Measurements from ENCODE around the gene SAMD4B. TPM values are rescaled to one million over a fixed set of nuclear protein-coding genes. Genes with fewer than 3 reads are reported as not detected.

The SAMD4B gene
- total and polyA plus RNA-seq, 10 of the 15 experiments (the other 5 are each of a cell fraction or from before 2014, with no cell fraction given): 2.4 to 43.3 (median 23.9) TPM

DNA sequence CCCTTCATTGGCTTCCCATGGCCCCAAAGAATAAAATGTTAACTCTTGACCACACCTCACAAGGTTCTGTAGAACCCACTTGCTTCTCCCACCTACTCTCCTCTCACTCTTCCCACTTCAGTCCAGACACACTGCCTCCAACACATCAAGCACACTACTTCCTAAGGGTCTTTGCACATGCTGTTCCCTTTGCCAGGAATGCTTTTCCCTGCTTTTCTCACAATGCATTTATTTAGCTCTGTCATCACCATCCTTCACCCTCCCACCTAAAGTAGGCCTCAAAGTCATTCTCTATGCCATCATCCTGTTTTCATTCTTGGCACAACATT lies 38.1 kb upstream of the SAMD4B start:
- ChIA-PET SMC1A (ENCODE audit: uncharacterized antibody, unreplicated experiment) (no interaction called here), RAD21 (ENCODE audit: unreplicated experiment) (interaction anchor here (0.6 kb wide), 1 partner anchor 132 kb away, joined by 5 read pairs; no protein-coding TSS in a partner anchor), CTCF (interaction anchor here (1.4 kb wide), 1 partner anchor 24 kb away, joined by 4 read pairs; no protein-coding TSS in a partner anchor), POLR2A (no interaction called here)
- in situ Hi-C loops (cut with MboI): no loop called here
- Histone ChIP-seq H3K27ac (ENCODE audit: control insufficient read depth, insufficient read depth) (no peak overlapping the region), H3K36me3 (ENCODE audit: control insufficient read depth in 2 of 2, insufficient read depth in 2 of 2, low read length in 1 of 2) (no peaks in the 10 kb centered on the region), H4K20me1 (ENCODE audit: control insufficient read depth, insufficient read depth) (no peaks in the 10 kb centered on the region), H3K9me3 (replicated peaks; ENCODE audit: control insufficient read depth, insufficient read depth, low read length) (no peaks in the 10 kb centered on the region), H3K4me1 (ENCODE audit: control insufficient read depth, insufficient read depth, low read length) (no peaks in the 10 kb centered on the region), H3K9ac (ENCODE audit: control insufficient read depth, insufficient read depth, low read length) (no peak overlapping the region), H2AFZ (ENCODE audit: control insufficient read depth, low read depth, low read length) (no peak overlapping the region), H3K79me2 (ENCODE audit: control insufficient read depth, insufficient read depth, low read length) (no peaks in the 10 kb centered on the region), H3K4me2 (ENCODE audit: control insufficient read depth, insufficient read depth) (no peak overlapping the region), H3K27me3 (replicated peaks in 1 of 2; ENCODE audit: control insufficient read depth in 2 of 2, insufficient read depth in 2 of 2, low read length in 1 of 2) (peaks cover 0 to 2% of the 10 kb centered on the region in 2 experiments; a peak in 1 of 4 replicates), H3K4me3 (no peak overlapping the region)
- FAIRE-seq (no peak), ATAC-seq (no peak), DNase-seq (ENCODE audit: low read depth, low spot score) (no peak)
- no TSS peak for BruUV-seq (replicated peaks)
- no peak for TF ChIP-seq RFX5 (IDR thresholded peaks at IDR 0.05; ENCODE audit: low read depth, low read length)
- TF ChIP-seq, protein P1, sequence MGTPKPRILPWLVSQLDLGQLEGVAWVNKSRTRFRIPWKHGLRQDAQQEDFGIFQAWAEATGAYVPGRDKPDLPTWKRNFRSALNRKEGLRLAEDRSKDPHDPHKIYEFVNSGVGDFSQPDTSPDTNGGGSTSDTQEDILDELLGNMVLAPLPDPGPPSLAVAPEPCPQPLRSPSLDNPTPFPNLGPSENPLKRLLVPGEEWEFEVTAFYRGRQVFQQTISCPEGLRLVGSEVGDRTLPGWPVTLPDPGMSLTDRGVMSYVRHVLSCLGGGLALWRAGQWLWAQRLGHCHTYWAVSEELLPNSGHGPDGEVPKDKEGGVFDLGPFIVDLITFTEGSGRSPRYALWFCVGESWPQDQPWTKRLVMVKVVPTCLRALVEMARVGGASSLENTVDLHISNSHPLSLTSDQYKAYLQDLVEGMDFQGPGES (IDR thresholded peaks at IDR 0.05): no peak
- TF ChIP-seq, protein P2, sequence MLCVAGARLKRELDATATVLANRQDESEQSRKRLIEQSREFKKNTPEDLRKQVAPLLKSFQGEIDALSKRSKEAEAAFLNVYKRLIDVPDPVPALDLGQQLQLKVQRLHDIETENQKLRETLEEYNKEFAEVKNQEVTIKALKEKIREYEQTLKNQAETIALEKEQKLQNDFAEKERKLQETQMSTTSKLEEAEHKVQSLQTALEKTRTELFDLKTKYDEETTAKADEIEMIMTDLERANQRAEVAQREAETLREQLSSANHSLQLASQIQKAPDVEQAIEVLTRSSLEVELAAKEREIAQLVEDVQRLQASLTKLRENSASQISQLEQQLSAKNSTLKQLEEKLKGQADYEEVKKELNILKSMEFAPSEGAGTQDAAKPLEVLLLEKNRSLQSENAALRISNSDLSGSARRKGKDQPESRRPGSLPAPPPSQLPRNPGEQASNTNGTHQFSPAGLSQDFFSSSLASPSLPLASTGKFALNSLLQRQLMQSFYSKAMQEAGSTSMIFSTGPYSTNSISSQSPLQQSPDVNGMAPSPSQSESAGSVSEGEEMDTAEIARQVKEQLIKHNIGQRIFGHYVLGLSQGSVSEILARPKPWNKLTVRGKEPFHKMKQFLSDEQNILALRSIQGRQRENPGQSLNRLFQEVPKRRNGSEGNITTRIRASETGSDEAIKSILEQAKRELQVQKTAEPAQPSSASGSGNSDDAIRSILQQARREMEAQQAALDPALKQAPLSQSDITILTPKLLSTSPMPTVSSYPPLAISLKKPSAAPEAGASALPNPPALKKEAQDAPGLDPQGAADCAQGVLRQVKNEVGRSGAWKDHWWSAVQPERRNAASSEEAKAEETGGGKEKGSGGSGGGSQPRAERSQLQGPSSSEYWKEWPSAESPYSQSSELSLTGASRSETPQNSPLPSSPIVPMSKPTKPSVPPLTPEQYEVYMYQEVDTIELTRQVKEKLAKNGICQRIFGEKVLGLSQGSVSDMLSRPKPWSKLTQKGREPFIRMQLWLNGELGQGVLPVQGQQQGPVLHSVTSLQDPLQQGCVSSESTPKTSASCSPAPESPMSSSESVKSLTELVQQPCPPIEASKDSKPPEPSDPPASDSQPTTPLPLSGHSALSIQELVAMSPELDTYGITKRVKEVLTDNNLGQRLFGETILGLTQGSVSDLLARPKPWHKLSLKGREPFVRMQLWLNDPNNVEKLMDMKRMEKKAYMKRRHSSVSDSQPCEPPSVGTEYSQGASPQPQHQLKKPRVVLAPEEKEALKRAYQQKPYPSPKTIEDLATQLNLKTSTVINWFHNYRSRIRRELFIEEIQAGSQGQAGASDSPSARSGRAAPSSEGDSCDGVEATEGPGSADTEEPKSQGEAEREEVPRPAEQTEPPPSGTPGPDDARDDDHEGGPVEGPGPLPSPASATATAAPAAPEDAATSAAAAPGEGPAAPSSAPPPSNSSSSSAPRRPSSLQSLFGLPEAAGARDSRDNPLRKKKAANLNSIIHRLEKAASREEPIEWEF (IDR thresholded peaks at IDR 0.05; ENCODE audit: insufficient replicate concordance, low read depth, low read length): no peak
- TF ChIP-seq, protein P3, sequence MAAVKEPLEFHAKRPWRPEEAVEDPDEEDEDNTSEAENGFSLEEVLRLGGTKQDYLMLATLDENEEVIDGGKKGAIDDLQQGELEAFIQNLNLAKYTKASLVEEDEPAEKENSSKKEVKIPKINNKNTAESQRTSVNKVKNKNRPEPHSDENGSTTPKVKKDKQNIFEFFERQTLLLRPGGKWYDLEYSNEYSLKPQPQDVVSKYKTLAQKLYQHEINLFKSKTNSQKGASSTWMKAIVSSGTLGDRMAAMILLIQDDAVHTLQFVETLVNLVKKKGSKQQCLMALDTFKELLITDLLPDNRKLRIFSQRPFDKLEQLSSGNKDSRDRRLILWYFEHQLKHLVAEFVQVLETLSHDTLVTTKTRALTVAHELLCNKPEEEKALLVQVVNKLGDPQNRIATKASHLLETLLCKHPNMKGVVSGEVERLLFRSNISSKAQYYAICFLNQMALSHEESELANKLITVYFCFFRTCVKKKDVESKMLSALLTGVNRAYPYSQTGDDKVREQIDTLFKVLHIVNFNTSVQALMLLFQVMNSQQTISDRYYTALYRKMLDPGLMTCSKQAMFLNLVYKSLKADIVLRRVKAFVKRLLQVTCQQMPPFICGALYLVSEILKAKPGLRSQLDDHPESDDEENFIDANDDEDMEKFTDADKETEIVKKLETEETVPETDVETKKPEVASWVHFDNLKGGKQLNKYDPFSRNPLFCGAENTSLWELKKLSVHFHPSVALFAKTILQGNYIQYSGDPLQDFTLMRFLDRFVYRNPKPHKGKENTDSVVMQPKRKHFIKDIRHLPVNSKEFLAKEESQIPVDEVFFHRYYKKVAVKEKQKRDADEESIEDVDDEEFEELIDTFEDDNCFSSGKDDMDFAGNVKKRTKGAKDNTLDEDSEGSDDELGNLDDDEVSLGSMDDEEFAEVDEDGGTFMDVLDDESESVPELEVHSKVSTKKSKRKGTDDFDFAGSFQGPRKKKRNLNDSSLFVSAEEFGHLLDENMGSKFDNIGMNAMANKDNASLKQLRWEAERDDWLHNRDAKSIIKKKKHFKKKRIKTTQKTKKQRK (IDR thresholded peaks at IDR 0.05; ENCODE audit: low read depth, low read length): no peak
- intact Hi-C loops (cut with micrococcal nuclease; ENCODE audit: unreplicated experiment): no loop called here
